ENCODE results near the gene ZBED4.

ZBED4 gene

DNA sequence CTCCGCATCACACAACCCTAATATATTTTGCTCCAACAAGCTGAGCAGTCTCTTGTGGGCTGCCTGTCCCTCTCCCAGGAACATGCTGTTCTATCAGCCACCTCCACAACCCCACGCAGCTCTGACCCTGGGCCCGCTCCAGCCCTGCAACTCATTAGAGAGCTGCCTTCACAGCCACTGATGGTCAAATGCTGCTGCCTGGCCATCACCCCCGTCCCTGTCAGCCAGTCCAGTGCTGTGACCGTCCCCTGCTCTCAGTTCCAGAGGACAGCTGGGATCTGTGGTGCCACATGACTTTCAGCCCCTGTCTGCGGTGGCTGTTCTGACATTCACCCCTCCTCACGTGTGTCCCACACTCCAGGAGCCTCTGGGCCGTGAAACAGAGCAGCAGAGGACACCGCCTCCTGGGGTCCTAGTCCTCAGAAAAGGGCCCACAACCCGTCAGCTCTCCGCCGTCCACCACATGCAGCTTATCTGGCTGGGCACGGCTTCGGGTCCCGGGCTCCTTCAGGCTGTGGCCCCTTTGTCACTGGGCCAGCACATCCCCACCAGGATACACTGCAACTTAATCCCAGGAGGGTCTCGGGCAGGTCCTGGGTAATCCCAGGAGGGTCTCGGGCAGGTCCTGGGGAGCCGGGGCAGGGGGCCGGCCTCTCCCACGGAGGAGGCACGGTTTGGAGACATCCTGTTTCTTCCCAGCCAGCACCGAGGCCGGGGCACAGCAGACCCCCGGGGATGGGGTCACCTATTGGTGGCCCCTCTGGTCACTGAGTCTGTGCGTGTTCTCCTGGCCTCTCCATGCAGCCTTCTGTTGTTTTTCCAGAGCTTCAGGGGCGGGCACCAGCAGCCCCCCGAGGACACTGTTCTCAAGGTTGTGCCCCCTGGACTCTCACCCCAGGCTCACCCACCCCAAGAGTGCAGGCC is 79.9 kb downstream of the ZBED4 start:
- no peak for FAIRE-seq
- no peak for DNase-seq (ENCODE audit: insufficient read length, low spot score)

DNA sequence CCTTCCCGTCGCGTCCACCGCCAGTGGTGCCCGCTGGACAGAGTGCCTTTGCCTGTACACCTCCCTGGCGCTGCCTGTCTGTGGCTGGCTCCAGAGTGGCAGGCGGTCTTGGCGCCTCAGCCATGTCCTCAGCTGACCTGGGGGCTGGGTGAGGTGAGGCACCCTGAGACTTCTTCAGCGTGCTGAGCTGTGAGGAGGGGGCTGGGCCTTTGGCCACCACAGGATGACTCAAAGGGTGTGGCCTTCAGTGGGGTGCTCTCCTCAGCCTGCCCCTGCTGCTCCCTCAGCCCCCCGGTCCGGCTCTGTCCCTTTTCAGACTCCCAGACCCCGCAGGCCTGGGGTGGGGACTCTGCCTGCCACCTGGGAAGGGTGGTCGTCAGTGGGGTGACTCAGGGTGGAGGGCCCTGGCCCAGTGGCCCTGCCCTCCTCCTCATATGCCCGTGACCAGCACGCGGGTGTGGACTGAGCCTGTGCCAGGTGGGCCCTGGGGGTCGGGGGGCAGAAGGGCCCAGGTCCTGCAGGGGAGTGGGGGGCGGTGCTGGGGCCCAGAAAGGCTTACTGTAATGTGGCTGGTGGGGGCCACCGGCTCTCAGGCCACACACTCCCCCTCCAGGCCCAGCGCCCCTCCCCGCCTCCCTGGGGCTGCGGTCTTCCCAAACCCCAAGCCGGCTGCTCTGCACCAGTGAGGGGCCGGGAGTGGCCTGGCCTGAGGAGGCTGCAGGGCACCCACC is 80.7 kb downstream of the ZBED4 start:
- no peak for DNase-seq (ENCODE audit: insufficient read length, low spot score)

GRCh38 chr22:49934891-49935557 is 81.4 kb downstream of the ZBED4 start:
- FAIRE-seq (no peak), DNase-seq (ENCODE audit: insufficient read length, low spot score) (peak; percentile 76)

More for the DNA sequence above, 80.7 kb downstream of the ZBED4 start:
- FAIRE-seq: peak; percentile 42

DNA sequence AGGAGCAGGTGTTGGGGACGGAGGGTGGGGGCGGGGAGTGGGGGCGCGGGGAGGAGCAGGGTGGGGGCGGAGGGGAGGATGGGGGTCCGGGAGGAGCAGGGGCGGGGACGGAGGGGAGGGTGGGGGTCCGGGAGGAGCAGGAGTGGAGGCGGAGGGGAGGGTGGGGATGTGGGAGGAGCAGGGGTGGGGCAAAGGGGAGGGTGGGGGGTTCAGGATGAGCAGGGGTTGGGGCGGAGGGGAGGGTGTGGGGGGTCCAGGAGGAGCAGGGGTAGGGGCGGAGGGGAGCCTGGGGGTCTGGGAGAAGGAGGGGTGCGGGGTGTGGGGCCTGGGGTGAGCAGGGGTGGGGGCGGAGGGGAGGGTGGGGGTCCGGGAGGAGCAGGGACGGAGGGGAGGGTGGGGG is 81.9 kb downstream of the ZBED4 start:
- no peak for DNase-seq (ENCODE audit: insufficient read length, low spot score)
- peak; percentile 37 for FAIRE-seq

GRCh38 chr22:49936018-49936972 is 82.7 kb downstream of the ZBED4 start:
- DNase-seq (ENCODE audit: insufficient read length, low spot score) (peak; percentile 83), FAIRE-seq (peak; percentile 88)

- FAIRE-seq (no peak), DNase-seq (ENCODE audit: insufficient read length, low spot score) (no peak)
Measured at GRCh38 chr22:49936973-49937757, 83.5 kb downstream of the ZBED4 start.

DNA sequence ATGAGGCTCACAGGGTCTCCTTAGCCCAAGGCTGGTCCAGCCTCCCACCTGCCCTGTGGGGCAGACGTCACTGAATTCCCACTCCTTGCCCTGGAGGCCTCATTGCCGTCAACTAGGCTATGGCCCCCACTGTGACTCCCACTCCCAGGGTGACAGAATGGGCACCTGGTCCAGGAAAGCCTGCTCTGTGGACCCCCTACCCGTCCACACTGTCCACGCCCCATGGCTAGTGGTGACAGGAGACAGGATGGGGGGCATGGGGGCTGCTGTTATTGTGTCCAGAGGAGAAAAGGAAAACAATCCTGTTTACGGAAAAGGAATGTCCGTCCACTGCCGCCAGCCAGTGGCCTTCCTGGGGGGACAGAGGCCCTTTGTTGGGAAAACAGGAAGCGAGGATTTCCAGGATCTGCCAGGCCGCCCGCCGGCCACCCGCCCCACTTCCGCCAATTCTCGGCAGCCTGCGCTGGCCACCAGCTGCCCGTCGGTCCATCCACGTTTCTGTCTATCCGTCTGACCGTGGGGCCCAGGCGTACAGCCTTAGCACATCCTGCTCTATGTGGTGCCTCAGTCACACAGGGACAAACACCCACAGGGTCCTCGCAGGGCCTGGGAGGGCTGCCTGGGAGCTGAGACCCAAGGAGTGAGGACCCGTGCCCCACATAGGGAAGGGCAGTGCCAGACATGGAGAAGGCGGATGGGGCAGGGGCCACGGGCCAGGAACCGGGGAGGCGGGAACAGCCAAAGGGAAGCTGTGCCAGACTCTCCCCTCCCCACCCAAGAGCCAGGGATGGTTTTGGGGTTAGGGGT is 84.3 kb downstream of the ZBED4 start:
- DNase-seq (ENCODE audit: insufficient read length, low spot score) (no peak), FAIRE-seq (no peak)

GRCh38 chr22:49938565-49939136 is 85.0 kb downstream of the ZBED4 start:
- no peak for DNase-seq (ENCODE audit: insufficient read length, low spot score)

More at GRCh38 chr22:49938565-49939136, 85.0 kb downstream of the ZBED4 start:
- no peak for FAIRE-seq

Measured in GM19239 (cell line).